Stimulated activated CD4-positive, alpha-beta T cell treated with anti-CD3 and anti-CD28 coated beads, TNF-alpha, amount 100 ng/mL, for 4 hours (primary cell): ENCODE measurements around the gene PDZD7.
A peak's percentile ranks its signal among the peaks of the same experiment; 100 is the strongest.

Experiments
- DNase-seq, 3 experiments: peaks; one replicate each; pipeline ENCODE4 v3.0.0-alpha.2; 2020; ENCODE audit warnings: low read depth in 3 of 3

The PDZD7 gene

DNA sequence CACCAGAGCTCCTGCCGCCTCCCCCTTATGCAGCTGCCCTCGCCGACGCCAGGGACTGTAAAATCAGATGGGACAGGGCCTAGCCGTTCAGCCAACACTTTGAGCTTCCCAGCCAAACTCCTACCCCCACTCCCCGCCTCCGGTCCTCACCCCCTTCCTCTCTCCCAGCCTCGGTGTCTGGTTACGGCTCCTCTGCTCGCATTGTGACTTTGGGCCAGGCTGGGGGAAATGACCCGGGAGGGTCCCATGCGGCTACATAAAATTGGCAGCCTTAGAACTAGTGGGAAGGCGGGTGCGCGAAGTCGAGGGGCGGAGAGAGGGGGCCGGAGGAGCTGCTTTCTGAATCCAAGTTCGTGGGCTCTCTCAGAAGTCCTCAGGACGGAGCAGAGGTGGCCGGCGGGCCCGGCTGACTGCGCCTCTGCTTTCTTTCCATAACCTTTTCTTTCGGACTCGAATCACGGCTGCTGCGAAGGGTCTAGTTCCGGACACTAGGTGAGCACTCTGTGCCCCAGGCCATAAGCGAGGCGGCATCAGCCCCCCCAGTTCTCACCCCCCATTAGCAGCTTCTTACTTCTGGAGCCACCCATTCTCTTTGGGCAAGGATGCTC, 30.8 kb upstream of the PDZD7 start, which contains the start of gene KAZALD1:
Gene KAZALD1, plus strand, starts transcription at position 366 of the 608 bp plus-strand sequence. CDS start 604 bp downstream, outside the sequence.
- DNase-seq, result no peak

DNA sequence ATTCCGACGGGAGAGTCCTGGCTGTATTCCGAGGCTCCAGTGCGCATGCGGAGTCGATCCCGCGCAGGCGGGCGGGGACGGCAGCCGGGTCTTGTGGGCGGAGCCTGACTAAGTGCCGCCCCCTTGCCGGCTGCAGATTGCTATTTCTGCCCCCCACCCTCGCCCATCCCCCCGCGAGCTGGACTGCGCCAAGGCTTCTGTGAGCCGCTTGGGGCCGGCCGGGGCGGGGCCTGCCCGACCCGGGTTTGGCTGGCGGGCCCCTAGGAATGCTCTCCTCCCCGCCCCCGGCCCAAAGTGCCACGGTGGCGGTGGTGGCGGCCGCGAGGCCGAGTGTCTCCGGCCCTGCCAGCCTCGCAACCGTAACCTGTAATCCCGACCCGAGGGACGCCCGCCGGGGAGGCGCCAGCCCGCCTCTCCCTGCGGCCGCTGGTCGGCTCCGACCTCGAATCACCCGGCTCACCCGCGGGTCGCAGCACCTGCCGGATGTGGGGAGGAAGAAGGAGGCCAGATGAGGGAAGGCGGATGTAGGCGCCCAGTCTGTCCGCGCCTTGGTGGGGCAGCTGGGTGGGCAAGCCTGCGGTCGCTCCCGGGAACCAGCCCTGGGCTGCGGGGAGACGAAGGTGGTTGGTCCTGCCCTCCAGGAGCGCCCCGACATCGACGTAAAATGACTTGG, 30.2 kb upstream of the PDZD7 start:
- DNase-seq, result peak in 1 of 3 experiments; percentile 84

- DNase-seq, result peak; percentile 81 to 92 (median 84)
Measured at GRCh38 chr10:101060036-101060950, 29.4 kb upstream of the PDZD7 start.

DNA sequence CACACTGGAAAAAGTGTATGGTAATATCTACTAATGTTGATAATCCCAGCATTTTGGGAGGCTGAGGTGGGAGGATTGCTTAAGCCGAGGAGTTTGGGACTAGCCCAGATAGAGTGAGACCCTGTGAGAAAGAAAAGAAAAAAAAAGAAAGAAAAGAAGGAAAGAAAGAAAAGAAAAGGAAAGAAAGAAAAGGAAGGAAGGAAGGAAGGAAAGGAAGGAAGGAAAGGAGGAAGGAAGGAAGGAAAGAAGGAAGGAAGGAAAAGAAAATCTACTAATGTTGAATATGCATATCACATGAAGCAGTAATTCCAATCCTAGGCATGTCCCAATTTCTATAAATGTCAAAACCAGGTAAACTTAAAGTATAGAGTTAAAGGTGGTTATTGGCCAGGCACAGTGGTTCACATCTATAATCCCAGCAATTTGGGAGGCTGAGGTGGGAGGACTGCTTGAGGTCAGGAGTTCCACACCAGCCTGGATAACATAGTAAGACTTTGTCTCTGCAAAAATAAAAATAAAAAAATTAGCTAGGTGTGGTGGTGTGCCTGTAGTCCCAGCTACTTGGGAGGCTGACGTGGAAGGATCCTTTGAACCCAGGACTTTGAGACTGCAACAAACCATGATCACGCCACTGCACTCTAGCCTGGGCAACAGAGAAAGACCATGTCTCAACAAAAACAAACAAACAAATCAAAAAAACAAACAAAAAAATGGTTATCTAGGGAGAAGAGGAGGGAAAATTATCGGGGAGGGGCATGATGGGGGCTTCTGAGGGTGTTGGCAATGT, 25.6 kb upstream of the PDZD7 start:
- no peak for DNase-seq

- no peak for DNase-seq
Measured at GRCh38 chr10:101055411-101055810, 24.5 kb upstream of the PDZD7 start.

DNA sequence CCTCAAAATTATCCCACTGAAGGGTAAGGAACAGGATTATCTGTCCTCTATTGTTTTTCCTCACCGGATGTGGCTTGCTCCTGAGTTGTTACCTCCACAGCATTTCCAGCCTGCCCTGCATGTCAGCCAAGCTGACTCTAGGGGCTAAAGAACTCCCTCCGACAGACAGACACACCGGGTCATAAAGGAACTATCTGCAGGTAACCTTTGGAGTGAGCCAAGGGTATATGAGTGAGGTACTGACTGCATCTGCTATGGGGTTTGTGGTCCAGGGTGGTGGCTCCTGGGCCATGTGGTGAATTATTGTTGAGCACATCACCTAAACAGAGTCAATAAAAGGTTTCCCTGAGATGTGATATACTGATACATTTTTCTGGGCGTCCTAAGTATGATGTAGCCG, 23.9 kb upstream of the PDZD7 start:
- no peak for DNase-seq

DNA sequence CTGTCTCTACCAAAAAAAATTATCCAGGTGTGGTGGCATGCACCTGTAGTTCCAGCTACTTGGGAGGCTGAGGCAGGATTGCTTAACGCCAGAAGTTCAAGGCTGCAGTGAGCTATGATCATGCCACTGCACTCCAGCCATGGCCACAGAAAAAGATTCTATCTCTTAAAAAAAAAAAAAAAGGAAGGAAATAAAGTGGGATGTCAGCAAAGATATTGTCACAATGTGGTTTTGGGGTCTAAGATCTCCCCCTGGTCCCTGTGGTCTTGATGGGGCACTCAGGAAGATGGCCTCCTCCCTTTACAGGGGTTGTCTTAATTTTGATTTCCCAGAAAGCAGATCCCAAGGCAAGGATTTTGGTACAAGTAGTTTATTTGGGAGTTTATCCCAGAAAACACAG, 23.4 kb upstream of the PDZD7 start:
- DNase-seq, result no peak

GRCh38 chr10:101053516-101053915, 22.6 kb upstream of the PDZD7 start:
- DNase-seq, result no peak

GRCh38 chr10:101052285-101052684, 21.4 kb upstream of the PDZD7 start:
- DNase-seq, result no peak

GRCh38 chr10:101050208-101051069, 19.5 kb upstream of the PDZD7 start:
- DNase-seq, result peak in 2 of 3 experiments; percentile 64

- no peak for DNase-seq
Measured at GRCh38 chr10:101047961-101048892, 17.3 kb upstream of the PDZD7 start.

- no peak for DNase-seq
Measured at GRCh38 chr10:101047268-101047667, 16.3 kb upstream of the PDZD7 start.

- no peak for DNase-seq
Measured at GRCh38 chr10:101046332-101047238, 15.7 kb upstream of the PDZD7 start.

- DNase-seq, result no peak
Measured at GRCh38 chr10:101044117-101044516, 13.2 kb upstream of the PDZD7 start.

GRCh38 chr10:101043363-101043707, 12.4 kb upstream of the PDZD7 start:
- DNase-seq, result no peak

DNA sequence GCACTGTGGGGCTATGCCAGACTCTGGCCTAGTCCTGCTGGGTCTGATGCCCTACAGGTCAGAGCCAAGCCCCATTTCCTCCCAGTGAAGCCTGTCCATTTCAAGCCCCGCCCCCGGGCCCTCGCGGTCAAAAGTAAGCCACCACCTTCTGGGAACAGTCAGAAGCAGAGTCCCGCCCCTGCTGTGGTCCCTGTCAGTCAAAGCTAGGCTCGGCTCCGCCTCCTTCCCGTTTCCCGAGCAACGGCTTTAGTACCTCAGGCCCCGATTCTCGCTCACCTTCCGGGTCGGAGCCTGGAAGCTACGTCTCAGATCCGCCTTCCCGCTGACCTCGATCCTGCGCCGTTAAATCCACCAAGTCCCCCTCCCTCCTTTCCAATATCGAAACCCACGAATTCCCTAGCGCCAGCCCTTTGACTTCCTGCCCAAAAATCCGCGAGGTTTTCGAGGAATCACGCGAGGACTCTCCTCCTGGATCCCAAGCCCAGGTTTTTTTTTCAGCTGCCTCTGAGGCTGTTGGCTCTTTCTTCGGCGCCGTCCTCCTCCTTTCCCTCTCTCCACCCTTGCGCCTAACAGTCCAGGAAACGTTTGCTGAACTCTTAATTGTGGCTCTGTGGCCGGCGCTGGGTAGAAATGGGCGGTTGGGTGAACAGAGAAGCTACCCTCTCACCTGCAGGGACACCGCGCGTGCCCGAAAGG, 11.9 kb upstream of the PDZD7 start:
- peak; percentile 69 to 77 (median 73) for DNase-seq

DNA sequence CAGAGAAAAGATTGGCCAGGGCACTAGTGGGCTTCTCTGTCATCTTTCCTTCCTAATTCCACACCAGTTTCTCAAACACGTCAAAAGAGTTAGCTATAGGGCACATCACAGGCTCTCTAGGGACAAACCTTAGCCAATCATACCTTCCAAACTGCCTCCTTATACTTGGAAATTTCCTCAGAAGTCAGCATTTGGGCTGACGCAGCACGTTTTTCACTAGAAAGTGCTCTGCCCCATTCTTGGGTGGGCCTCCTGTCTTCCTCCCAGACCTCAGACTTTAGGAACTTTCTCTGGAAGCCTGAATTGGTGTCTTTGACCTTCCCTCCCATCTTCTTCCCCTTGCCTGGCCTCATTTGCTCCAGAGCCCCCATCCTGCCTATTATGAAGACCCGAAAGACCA, 11.2 kb upstream of the PDZD7 start:
- no peak for DNase-seq

DNA sequence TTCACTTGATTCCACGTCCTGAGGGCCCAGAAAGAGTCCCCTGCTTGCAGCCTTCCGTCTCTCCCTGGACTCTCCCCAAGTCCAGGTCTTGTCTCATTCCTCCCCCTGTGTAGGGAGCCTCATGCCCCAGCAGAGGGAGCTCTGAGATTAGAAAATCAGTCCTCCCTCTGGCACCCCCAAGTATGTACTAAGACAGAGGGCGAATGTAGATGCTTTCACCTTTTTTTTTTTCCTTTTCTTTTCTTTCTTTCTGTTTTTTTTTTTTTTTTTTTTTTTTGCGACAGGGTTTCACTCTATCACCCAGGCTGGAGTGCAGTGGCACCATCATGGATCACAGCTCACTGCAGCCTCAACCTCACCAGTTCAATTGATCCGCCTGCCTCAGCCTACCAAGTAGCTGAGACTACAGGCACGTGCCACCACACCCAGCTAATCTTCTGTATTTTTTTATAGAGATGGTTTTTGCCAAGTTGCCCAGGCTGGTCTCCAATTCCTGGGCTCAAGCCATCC, 10.4 kb upstream of the PDZD7 start:
- DNase-seq, result peak in 1 of 3 experiments; percentile 54
